ENCODE data around the gene APBB2. TPM values are rescaled to one million over a fixed set of nuclear protein-coding genes. Genes with fewer than 3 reads are reported as not detected.

The APBB2 gene
- total RNA-seq, 4 donors from 2014 or later = 47.5 to 99.9 (median 57.5) TPM

DNA sequence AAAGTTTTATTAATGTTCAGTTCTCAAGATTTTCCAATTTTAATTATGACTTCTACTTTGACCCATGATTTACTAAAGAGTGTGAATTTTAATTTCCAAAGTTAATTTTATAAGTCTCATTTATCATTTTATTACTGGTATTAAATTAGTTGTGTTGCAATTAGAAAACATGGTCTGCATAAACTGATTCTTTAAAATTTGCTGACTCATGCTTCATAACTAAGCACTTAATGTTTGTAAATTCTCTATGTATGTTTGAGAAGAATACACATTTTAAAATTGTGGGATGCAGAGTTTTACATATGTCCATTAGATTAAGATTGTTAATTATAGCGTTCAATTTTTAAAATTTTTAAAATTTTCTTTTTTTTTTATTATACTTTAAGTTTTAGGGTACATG lies 22.2 kb upstream of the APBB2 start:
- TF ChIP-seq, protein P1, sequence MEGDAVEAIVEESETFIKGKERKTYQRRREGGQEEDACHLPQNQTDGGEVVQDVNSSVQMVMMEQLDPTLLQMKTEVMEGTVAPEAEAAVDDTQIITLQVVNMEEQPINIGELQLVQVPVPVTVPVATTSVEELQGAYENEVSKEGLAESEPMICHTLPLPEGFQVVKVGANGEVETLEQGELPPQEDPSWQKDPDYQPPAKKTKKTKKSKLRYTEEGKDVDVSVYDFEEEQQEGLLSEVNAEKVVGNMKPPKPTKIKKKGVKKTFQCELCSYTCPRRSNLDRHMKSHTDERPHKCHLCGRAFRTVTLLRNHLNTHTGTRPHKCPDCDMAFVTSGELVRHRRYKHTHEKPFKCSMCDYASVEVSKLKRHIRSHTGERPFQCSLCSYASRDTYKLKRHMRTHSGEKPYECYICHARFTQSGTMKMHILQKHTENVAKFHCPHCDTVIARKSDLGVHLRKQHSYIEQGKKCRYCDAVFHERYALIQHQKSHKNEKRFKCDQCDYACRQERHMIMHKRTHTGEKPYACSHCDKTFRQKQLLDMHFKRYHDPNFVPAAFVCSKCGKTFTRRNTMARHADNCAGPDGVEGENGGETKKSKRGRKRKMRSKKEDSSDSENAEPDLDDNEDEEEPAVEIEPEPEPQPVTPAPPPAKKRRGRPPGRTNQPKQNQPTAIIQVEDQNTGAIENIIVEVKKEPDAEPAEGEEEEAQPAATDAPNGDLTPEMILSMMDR (IDR thresholded peaks at IDR 0.05) = no peak
- TF ChIP-seq POLR2A (IDR thresholded peaks at IDR 0.05) = no peak
- DNase-seq = no peak
- no peak overlapping the region for H3K4me3 ChIP-seq
- H3K27me3 ChIP-seq = no peaks in the 10 kb centered on the region
- H3K9me3 ChIP-seq = no peaks in the 10 kb centered on the region
- no peaks in the 10 kb centered on the region for H3K36me3 ChIP-seq
- no peak overlapping the region for H3K27ac ChIP-seq
- H3K4me1 ChIP-seq = no peaks in the 10 kb centered on the region

DNA sequence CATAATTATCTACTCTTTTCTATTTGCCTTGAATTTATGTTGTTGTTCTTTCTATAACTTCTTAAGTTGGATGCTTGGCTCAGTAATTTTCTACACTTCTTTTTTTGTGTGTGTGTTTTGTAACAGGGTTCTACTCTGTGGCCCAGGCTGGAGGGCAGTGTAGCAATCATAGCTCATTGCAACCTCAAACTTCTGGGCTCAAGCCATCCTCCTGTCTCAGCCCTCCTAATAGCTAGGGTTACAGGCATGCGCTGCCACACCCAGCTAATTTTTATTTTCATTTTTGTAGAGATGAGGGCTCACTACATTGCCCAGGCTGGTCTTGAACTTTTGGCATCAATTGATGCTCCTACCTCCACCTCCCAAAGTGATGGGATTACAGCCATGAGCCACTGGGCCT lies 21.7 kb upstream of the APBB2 start:
- Histone ChIP-seq H3K27ac (no peak overlapping the region), H3K4me3 (no peak overlapping the region), H3K9me3 (no peaks in the 10 kb centered on the region), H3K4me1 (no peaks in the 10 kb centered on the region), H3K27me3 (no peaks in the 10 kb centered on the region), H3K36me3 (no peaks in the 10 kb centered on the region)
- TF ChIP-seq POLR2A (IDR thresholded peaks at IDR 0.05) = no peak
- TF ChIP-seq, protein P1 (IDR thresholded peaks at IDR 0.05) = no peak
- DNase-seq = no peak

DNA sequence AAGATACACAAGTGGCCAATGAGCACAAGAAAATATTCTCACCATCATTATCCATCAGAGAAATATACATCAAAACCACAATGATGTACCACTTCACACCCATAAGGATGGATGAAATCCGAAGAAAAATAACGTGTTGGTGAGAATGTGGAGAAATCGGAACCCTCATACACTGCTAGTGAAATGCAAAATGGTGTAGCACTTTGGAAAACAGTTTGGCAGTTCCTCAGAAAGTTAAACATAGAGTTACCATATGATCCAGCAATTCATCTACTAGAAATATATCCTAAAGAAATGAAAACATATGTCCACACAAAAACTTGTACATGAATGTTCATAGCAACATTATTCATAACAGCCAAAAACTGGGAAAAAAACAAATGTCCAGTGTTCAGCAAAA lies 18.5 kb upstream of the APBB2 start:
- no peak overlapping the region for H3K4me3 ChIP-seq
- no peak overlapping the region for H3K27ac ChIP-seq
- no peak for TF ChIP-seq POLR2A (IDR thresholded peaks at IDR 0.05)
- TF ChIP-seq, protein P1 (IDR thresholded peaks at IDR 0.05) = no peak
- DNase-seq = no peak
- H3K9me3 ChIP-seq = no peaks in the 10 kb centered on the region
- no peaks in the 10 kb centered on the region for H3K36me3 ChIP-seq
- H3K4me1 ChIP-seq = no peaks in the 10 kb centered on the region
- H3K27me3 ChIP-seq = no peaks in the 10 kb centered on the region

DNA sequence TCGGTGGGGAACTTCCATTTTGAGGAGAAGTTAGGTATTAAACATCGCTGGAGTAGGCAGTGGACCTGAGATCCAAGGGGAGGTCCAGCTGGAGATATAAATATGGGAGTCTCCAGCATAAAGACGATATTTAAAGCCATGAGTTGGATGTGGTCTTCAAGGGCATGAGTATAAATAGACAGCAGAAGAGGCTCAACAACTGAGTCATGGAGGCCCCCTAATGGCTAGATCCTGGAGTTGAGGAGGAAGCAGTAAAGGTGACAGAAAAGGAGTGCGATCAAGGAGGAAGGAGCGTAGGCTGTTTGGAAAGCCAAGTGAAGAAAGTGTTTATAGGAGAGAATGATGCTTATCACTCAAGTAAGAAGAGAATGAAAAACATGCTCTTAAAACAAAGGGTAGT lies 18.1 kb upstream of the APBB2 start:
- Histone ChIP-seq H3K27me3 (no peaks in the 10 kb centered on the region), H3K4me3 (no peak overlapping the region), H3K36me3 (no peaks in the 10 kb centered on the region), H3K27ac (no peak overlapping the region), H3K4me1 (no peaks in the 10 kb centered on the region), H3K9me3 (no peaks in the 10 kb centered on the region)
- DNase-seq = no peak
- no peak for TF ChIP-seq POLR2A (IDR thresholded peaks at IDR 0.05)
- TF ChIP-seq, protein P1 (IDR thresholded peaks at IDR 0.05) = peak in 1 of 6 experiments; percentile 4

DNA sequence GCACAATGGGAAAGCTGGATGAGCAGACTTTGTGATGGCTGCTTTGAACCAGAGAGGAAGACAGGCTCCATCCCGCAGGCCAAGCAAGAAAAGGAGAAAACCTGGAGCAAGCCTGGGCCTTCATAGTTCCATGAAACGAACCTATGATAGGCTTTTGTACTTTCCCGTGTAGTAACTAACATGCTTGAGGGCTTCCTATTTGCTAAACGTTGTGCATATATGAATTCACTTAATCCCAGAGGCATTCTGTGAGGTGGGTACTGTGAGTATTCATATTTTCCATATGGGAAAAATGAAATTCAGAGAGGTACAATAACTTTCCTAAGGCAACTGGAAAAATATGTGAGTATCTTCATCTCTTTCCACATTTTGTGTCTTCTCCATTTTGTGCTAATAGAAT lies 13.6 kb upstream of the APBB2 start:
- no peaks in the 10 kb centered on the region for H3K4me1 ChIP-seq
- H3K27me3 ChIP-seq = no peaks in the 10 kb centered on the region
- no peak for TF ChIP-seq POLR2A (IDR thresholded peaks at IDR 0.05)
- TF ChIP-seq, protein P1 (IDR thresholded peaks at IDR 0.05) = no peak
- H3K9me3 ChIP-seq = no peaks in the 10 kb centered on the region
- H3K27ac ChIP-seq = no peak overlapping the region
- no peak for DNase-seq
- no peaks in the 10 kb centered on the region for H3K36me3 ChIP-seq
- no peak overlapping the region for H3K4me3 ChIP-seq
